Activated naive CD4-positive, alpha-beta T cell treated with anti-CD3 and anti-CD28 coated beads, Interleukin-2, amount 10 ng/mL, durations not matched to agents 7 days and 5 days (primary cell): Measurements from ENCODE around the gene ENTR1.

ENCODE experiments used
- CTCF ChIA-PET: fragments of 350-600 bp; sonication (Branson Sonifier 250); formaldehyde crosslinking; loops from one replicate; lab custom pipeline; 2021; ENCODE audit warnings: antibody characterized with exemption; lab: Charles Lee
- DNase-seq: peaks from one replicate; pipeline ENCODE4 v3.0.0-alpha.2; 2020
- H3K27ac Mint-ChIP-seq: one replicate; pipeline ENCODE4 v1.8.0; 2021; ENCODE audit warnings: mild to moderate bottlenecking, moderate library complexity, mixed read lengths
- H3K27me3 Mint-ChIP-seq: one replicate; pipeline ENCODE4 v1.8.0; 2021; ENCODE audit warnings: mild to moderate bottlenecking, mixed read lengths
- H3K36me3 Mint-ChIP-seq: one replicate; pipeline ENCODE4 v1.8.0; 2021; ENCODE audit warnings: mixed read lengths
- H3K4me1 Mint-ChIP-seq: one replicate; pipeline ENCODE4 v1.8.0; 2021; ENCODE audit warnings: mixed read lengths
- H3K4me3 Mint-ChIP-seq: one replicate; pipeline ENCODE4 v1.8.0; 2021; ENCODE audit warnings: mild to moderate bottlenecking, moderate library complexity, mixed read lengths
- H3K9me3 Mint-ChIP-seq: one replicate; pipeline ENCODE4 v1.8.0; 2021; ENCODE audit warnings: mixed read lengths

The ENTR1 gene

DNA sequence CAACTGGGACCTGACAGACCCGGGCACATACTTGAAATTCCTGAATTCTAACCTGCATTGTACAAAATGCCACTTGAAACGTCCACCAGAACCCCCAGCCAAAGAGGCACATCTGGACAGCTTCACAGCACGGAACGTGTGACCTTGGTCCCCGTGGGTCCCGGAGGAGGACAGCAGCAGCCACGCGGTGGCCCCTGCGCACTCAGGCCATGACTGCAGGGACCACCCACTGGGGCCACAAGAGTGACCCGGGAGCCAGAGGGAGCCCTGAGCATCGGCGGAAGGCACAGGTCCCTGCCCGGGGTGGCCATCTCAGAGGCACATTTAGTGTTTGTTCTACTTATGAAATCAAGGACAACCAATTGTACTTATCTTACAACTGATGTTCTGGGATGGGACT, 8.3 kb downstream of the ENTR1 start:
- H3K9me3 Mint-ChIP-seq: no peaks in the 10 kb centered on the region
- CTCF ChIA-PET: interaction anchor here (0.7 to 1.6 kb wide), 5 partner anchors 9 to 83 kb away, joined by 3 to 6 read pairs (median 3); no protein-coding TSS in a partner anchor
- H3K36me3 Mint-ChIP-seq: peaks cover 50% of the 10 kb centered on the region

DNA sequence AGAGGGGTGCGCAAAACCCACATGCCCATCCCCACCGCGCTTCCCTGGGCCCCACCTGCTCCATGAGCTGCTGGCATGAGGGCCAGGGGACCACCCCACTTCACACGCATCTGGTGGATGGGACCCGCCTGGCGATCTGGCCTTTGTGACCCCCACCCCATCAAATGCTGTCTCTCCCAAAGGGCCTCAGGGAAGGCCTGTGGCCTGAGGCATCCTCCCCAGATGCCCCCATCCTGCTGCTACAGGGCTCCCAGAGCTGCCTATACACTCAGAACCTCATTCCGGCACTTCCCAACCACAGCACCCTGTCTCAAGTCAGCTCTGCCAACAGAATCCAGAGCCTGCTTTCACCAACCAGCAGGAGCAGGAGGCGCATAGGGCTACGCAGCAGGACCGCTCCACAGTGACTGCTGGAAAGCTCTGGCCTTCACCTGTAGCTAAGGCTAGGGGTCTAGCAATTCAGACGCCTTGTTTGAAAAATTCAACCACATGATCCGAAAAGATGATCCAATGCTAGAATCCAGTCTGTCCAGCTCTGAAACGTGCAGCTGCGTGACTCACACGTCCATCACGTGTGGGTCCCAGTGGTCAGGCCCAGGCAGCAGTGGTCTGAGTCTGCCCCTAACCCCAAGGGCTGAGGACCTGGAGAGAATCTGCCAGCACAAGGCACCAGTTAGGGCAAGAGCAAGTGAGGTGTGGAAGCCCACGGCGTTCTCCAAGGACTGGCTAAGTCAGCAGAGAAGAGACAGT, 9.1 kb downstream of the ENTR1 start:
- H3K27ac Mint-ChIP-seq: peak overlapping the region; percentile 67
- H3K9me3 Mint-ChIP-seq: no peaks in the 10 kb centered on the region
- H3K4me1 Mint-ChIP-seq: peaks cover 71% of the 10 kb centered on the region
- H3K4me3 Mint-ChIP-seq: peak overlapping the region; percentile 40
- no peaks in the 10 kb centered on the region for H3K27me3 Mint-ChIP-seq
- CTCF ChIA-PET: interaction anchor here (0.8 to 2.1 kb wide), 8 partner anchors 8 to 89 kb away, joined by 3 to 6 read pairs (median 4); no protein-coding TSS in a partner anchor
- peaks cover 52% of the 10 kb centered on the region for H3K36me3 Mint-ChIP-seq
- no peak for DNase-seq

More for the DNA sequence above, 8.3 kb downstream of the ENTR1 start:
- no peak overlapping the region for H3K4me3 Mint-ChIP-seq
- H3K4me1 Mint-ChIP-seq: peaks cover 75% of the 10 kb centered on the region
- no peak for DNase-seq
- H3K27ac Mint-ChIP-seq: peak overlapping the region; percentile 88
- H3K27me3 Mint-ChIP-seq: no peaks in the 10 kb centered on the region

DNA sequence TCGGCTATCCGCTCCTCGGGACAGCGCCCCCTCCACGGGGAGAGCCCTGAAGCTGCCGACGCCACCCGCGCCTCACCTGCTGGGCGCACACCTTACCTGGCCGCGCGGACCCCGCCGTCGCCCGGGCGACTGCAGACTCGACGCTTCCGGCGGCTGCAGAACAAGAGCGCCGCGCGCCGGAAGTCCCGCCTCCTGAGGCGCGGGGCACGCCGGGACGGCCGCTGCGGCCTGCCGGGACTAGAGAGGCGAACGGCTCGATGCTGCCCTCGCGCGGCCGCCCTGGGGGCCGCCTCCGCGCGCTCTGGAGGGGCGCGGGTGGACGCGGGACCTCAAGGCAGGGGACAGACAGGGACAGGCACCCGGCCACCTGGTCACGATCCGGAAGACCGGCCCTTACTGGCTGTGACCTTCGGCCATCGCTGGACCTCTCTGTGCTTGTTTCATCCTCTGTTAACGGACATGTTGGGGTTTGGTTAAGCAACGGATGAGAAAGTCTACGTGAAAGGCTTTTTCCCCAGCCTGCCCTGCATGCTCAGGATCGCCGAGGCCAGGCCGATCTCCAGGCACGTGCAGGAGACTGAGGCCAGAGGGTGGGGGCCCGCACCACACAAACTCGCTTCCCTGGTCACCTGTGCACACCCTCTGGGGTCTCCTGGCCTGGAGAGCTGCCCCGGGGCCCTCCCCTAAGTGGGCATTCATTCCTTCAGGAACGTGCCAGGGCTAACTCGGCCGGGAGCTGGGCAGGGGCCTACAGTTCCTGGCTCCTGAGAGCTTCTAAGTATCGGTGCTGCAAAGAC, 10.2 kb downstream of the ENTR1 start, which contains the start of gene SNAPC4:
SNAPC4 (minus strand) TSS at position 133 of the 797 bp plus-strand sequence. CDS start 1,742 bp downstream, outside the sequence.
- peak; percentile 89 for DNase-seq

DNA sequence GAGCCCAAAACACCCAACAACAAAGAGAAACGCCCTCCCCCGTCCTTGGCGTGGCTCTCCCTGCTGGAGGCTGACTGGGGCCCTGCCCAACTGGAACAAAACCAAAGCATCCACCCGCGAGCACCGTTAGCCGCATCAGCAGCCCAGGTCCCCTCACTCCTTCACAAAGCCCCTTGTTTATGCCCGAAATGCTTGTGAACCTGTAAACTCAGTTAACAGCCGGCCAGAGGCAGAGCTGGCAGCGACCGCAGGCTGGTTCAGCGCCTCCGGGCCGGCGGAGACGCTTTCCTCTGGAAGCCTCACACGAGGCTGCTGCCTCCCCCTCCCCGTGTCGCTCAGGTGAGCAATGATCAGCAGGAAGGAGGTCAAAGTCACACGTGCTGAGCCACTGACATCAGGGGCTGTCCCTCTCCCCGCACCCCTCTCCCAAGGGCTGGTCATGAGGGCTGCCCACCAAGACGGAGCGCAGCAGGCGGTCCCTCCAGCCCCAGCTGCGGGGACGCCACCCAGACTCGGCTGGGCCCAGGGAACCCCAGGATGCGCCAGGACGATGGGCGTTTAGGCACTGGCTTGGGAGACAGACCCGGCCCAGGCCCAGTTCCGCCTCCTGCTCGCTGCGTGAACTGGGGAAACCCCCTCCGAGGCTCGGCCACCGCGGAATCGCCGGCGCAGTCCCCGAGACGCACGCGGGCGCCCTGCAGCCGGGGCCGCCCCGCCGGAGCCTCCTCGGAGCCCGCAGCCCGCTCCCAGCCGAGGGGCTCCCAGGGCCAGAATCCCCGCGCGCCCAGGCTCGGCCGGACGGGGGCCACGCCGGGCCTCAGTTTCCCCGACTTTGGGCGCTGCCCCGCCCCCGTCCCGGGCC, 11.0 kb downstream of the ENTR1 start:
- peaks cover 39% of the 10 kb centered on the region for H3K36me3 Mint-ChIP-seq
- CTCF ChIA-PET: interaction anchor here (1.3 to 2.1 kb wide), 2 partner anchors 10 kb away, joined by 4 to 5 read pairs; no protein-coding TSS in a partner anchor
- DNase-seq: peak; percentile 57
- peak overlapping the region; percentile 84 for H3K4me3 Mint-ChIP-seq
- peak overlapping the region; percentile 81 for H3K27ac Mint-ChIP-seq
- peaks cover 55% of the 10 kb centered on the region for H3K4me1 Mint-ChIP-seq
- no peaks in the 10 kb centered on the region for H3K9me3 Mint-ChIP-seq
- H3K27me3 Mint-ChIP-seq: no peaks in the 10 kb centered on the region

More for the DNA sequence above, 10.2 kb downstream of the ENTR1 start, which contains the start of gene SNAPC4:
- Mint-ChIP-seq H3K36me3 (peaks cover 43% of the 10 kb centered on the region), H3K27ac (peak within 1 kb of the TSS; percentile 81), H3K4me3 (peak within 1 kb of the TSS; percentile 84), H3K27me3 (no peaks in the 10 kb centered on the region), H3K4me1 (peaks cover 63% of the 10 kb centered on the region), H3K9me3 (no peaks in the 10 kb centered on the region)
- CTCF ChIA-PET: interaction anchor here (0.8 to 2.1 kb wide), 6 partner anchors 10 to 87 kb away, joined by 3 to 6 read pairs (median 4); no protein-coding TSS in a partner anchor

DNA sequence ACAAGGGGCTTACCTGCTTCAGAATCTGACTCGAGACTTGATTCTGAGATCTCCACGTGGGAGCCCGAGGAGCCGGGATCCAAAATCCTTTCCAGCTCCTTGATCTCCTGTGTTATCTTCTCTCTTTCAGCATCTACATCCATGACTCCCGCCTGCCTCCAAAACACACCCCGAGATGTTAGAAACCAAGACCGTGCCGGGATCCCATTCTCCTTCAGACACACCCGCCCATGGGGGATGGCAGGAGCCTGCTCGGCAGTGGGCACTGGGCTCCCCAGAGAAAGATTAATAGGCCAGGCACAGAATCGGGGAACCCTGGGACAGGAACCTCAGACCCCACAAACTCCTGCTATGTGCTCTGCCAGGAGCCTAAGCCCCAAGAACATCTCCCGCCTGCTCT, 12.1 kb downstream of the ENTR1 start:
- CTCF ChIA-PET: no interaction called here
- peaks cover 44% of the 10 kb centered on the region for H3K4me1 Mint-ChIP-seq
- peak overlapping the region; percentile 84 for H3K4me3 Mint-ChIP-seq
- no peaks in the 10 kb centered on the region for H3K9me3 Mint-ChIP-seq
- H3K27ac Mint-ChIP-seq: no peak overlapping the region
- H3K27me3 Mint-ChIP-seq: no peaks in the 10 kb centered on the region
- DNase-seq: no peak
- peaks cover 32% of the 10 kb centered on the region for H3K36me3 Mint-ChIP-seq

DNA sequence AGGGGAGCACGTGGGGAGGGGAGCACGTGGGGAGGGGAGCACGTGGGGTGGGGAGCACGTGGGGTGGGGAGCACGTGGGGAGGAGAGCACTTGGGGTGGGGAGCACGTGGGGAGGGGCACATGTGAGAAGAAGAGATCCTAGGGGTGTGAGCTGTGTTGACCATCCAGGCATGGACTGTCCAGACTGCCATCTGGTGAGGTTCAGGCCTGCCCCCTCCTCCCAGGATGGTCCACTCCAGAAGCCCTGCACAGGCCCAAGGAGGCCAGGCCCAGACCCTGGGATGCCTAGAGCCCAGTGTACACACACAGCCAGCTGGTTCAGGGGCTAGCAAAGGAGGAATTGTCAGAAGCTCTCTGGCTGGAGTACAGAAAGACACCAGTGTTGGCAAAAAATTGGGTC, 12.8 kb downstream of the ENTR1 start:
- no peaks in the 10 kb centered on the region for H3K9me3 Mint-ChIP-seq
- peaks cover 40% of the 10 kb centered on the region for H3K4me1 Mint-ChIP-seq
- CTCF ChIA-PET: no interaction called here
- no peaks in the 10 kb centered on the region for H3K27me3 Mint-ChIP-seq
- H3K27ac Mint-ChIP-seq: no peak overlapping the region
- peaks cover 31% of the 10 kb centered on the region for H3K36me3 Mint-ChIP-seq
- DNase-seq: no peak
- H3K4me3 Mint-ChIP-seq: no peak overlapping the region

DNA sequence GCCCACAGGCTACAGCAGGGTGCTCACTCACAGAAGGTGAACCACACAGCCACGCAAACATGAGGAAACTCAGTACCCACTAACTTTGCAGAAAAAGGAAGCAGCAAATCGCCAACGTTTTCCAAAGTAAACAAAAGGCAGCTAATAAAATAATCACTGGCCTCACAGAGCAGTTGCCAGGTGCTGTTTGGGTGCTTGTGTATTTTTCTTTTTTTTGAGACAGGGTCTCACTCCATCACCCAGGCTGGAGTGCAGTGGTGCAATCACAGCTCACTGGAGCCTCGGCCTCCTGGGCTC, 14.2 kb downstream of the ENTR1 start:
- Mint-ChIP-seq H3K9me3 (no peaks in the 10 kb centered on the region), H3K4me3 (no peak overlapping the region), H3K4me1 (peaks cover 26% of the 10 kb centered on the region), H3K27me3 (no peaks in the 10 kb centered on the region), H3K36me3 (peaks cover 24% of the 10 kb centered on the region), H3K27ac (no peak overlapping the region)
- CTCF ChIA-PET: no interaction called here
- no peak for DNase-seq

DNA sequence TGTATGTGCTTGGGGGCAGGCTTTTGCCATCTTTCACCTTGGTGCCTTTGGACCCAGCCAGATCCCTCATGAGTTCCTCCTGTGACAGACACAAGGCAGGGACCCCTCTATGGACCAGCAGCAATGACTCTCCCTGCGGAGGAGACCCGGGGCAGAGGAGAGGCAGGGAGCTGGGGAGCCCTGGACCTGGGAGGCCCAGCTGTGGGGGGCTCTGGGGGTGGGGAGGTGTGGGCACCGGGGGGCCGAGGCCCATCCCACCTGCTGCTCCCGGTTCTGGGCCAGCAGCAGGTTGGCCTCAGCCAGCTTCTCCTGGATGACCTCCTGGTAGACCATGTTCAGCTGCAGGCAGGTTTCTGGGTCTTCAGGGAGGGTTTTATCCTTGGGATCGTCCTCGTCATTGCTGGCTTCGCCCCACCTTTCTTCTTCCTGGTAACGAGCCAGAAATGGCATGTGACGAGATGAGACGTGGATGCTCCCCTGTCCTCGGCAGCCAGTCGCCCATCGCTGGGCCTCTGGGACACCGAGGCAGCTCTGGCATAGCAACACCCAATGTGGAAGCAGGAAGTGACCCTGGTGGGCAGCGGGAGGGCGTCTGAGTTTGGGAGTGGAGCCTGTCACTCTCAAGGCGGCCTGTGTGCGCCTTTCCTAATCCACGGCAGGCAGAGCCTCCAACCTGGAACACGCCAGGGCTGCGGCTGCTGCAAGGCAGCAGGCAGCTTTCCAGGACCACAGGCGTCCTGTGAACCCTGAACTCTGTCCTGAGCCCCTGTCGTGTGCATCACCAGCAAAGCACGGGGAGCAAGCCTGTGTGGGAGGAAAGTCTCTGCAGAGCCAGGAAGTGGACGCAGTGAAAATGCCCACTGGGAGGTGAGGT, 14.8 kb downstream of the ENTR1 start:
- Mint-ChIP-seq H3K4me3 (no peak overlapping the region), H3K27me3 (no peaks in the 10 kb centered on the region), H3K27ac (no peak overlapping the region), H3K36me3 (peaks cover 25% of the 10 kb centered on the region), H3K9me3 (no peaks in the 10 kb centered on the region), H3K4me1 (peaks cover 21% of the 10 kb centered on the region)
- no peak for DNase-seq
- CTCF ChIA-PET: no interaction called here

DNA sequence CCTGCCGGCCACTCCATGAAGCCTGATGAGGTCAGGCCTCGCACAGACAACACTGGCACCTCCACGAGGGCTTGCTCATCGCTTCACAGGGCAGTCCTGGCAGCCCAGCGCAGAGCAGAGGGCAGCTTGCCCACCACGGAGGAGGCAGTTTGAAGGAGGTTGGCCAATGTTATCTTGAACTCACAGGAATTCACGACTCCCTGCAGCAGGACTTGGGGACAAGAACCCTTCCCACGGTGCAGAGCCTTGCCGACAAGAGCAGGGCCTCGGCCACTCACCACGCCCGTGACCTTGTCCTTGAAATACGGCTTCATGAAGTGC, 15.4 kb downstream of the ENTR1 start:
- peaks cover 17% of the 10 kb centered on the region for H3K4me1 Mint-ChIP-seq
- no peak overlapping the region for H3K4me3 Mint-ChIP-seq
- H3K36me3 Mint-ChIP-seq: peaks cover 26% of the 10 kb centered on the region
- no peak for DNase-seq
- no peaks in the 10 kb centered on the region for H3K27me3 Mint-ChIP-seq
- CTCF ChIA-PET: no interaction called here
- no peaks in the 10 kb centered on the region for H3K9me3 Mint-ChIP-seq
- H3K27ac Mint-ChIP-seq: no peak overlapping the region

DNA sequence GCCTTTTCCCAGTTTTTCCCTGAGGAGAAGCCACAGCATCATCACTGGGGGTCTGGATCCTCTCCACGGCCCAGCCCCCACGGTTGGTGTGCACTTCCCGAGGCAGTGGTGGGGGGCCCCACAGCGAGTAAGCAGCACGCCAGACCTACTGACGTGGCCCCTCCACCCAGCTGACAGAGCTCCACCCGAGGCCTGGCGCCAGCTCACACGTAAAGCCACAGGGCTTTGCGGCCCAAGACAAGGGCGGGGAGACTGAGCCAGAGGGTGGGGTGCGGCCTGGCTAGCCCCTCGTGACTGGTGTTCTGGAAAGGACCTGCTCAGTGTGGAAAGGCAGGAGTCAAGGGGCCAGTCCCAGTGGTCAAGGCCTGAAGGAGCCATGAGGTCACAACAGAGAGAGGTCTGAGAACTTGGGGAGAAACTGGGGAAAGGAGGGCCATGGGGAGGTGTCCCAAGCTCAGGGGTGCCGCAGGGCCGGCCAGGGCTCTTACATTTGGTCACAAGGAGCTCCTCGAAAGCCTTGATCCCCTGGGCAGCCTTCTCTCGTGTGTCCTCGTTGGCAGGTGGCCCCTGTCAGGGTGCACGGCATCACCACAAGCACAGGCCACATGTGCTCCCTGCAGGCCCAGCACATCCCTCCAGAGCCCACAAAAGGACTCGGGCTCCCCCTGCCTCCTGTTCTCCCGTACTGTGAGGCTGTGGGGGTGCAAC, 15.9 kb downstream of the ENTR1 start:
- CTCF ChIA-PET: no interaction called here
- peaks cover 29% of the 10 kb centered on the region for H3K36me3 Mint-ChIP-seq
- H3K4me1 Mint-ChIP-seq: peaks cover 17% of the 10 kb centered on the region
- no peak overlapping the region for H3K27ac Mint-ChIP-seq
- H3K9me3 Mint-ChIP-seq: no peaks in the 10 kb centered on the region
- H3K27me3 Mint-ChIP-seq: no peaks in the 10 kb centered on the region
- no peak for DNase-seq
- no peak overlapping the region for H3K4me3 Mint-ChIP-seq

DNA sequence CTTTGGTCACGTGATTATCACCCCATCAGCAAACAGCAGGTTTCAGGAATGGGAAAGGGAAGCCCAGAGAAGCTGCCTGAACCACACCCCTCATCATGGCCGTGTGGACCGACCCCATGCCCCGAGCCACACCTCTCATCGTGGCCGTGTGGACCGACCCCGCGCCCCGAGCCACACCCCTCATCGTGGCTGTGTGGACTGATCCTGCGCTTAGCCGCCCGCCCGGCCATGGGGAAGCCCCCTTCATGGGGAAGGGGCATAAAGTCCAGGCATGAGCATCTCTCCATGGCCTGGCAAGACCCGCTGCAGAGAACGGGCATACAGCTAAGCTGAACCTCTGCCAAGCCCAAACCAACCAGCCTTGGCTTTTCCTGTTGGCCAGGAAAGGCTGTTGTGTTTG, 16.9 kb downstream of the ENTR1 start:
- no peak overlapping the region for H3K27ac Mint-ChIP-seq
- peaks cover 26% of the 10 kb centered on the region for H3K36me3 Mint-ChIP-seq
- no peaks in the 10 kb centered on the region for H3K27me3 Mint-ChIP-seq
- no peak overlapping the region for H3K4me3 Mint-ChIP-seq
- no peak for DNase-seq
- CTCF ChIA-PET: interaction anchor here (1.0 kb wide), 1 partner anchor 8 kb away, joined by 4 read pairs; no protein-coding TSS in a partner anchor
- H3K9me3 Mint-ChIP-seq: no peaks in the 10 kb centered on the region
- peaks cover 8% of the 10 kb centered on the region for H3K4me1 Mint-ChIP-seq

DNA sequence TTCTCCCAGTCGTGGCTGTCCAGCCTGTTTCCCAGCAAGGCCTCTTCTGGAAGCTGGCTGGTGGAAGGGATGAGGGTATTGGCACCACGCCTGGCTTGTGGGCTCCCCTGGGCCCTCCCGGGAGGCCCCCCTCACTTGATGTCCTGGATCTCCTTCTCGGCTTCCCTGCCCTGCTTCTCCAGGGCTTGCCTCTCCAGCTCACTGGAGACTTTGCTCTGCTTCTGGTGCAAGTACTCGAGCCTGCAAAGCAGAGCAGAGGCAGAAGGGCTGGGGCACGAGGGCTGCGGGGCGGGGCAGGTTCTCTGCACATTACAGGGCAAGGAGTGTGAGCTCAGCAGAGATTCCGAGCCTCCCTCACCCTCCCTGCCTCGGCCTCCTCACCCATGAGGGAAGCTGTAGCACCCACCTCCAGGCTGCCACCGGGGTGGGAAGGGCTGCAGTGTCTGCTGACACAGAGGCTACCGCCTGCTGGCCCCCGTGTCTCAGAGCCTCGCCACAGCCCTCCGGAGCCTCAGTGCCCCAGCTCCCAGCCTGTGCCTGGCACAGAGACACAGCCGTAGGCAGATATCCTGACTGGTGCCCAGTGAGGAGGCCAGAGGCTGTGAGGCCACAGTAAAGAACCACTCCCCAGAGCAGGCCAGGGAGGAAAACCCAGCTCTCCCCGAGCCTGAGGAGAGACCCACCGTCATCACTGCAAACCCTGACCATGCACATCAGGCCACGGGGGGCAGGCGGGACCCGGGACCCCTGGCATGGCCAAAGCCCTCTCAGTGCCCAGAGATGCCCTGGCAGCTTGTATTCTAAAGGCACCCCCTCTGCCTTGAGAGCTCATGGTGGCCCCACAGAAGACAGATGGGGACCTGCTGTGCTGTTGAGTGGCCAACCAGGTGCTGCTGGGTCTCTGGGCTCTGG, 17.6 kb downstream of the ENTR1 start:
- Mint-ChIP-seq H3K9me3 (no peaks in the 10 kb centered on the region), H3K4me1 (peaks cover 2% of the 10 kb centered on the region), H3K4me3 (no peak overlapping the region), H3K36me3 (peaks cover 29% of the 10 kb centered on the region), H3K27ac (no peak overlapping the region), H3K27me3 (no peaks in the 10 kb centered on the region)
- DNase-seq: no peak
- CTCF ChIA-PET: interaction anchor here (1.0 kb wide), 1 partner anchor 9 kb away, joined by 4 read pairs; no protein-coding TSS in a partner anchor
